ACC112 (cell line): ENCODE results near the gene ADAMTS5.
A peak's percentile ranks its signal among the peaks of the same experiment; 100 is the strongest.

Experiments
- H2AFZ ChIP-seq: fragments of 200-600 bp; sonication (generic); one replicate; pipeline ENCODE4 v1.6.0; 2017; ENCODE audit warnings: antibody characterized with exemption, low read length; ENCODE audit not compliant: unreplicated experiment
- H3K27ac ChIP-seq: fragments of 200-600 bp; sonication (generic); 2 replicates; pipeline ENCODE4 v1.5.1; 2014; ENCODE audit warnings: low read depth, mild to moderate bottlenecking, antibody characterized with exemption, low read length, moderate library complexity
- H3K27me3 ChIP-seq: fragments of 200-600 bp; sonication (generic); 2 replicates; pipeline ENCODE4 v1.6.1; 2014; ENCODE audit warnings: mild to moderate bottlenecking, antibody characterized with exemption, low read length, moderate library complexity, mixed read lengths; ENCODE audit not compliant: insufficient read depth
- H3K36me3 ChIP-seq: fragments of 200-600 bp; sonication (generic); 2 replicates; pipeline ENCODE4 v1.6.1; 2016; ENCODE audit warnings: mild to moderate bottlenecking, antibody characterized with exemption, low read length, moderate library complexity, mixed read lengths; ENCODE audit not compliant: insufficient read depth
- H3K4me1 ChIP-seq: fragments of 200-600 bp; sonication (generic); one replicate; pipeline ENCODE4 v1.6.1; 2016; ENCODE audit warnings: low read length, mixed read lengths; ENCODE audit not compliant: insufficient read depth, unreplicated experiment, control insufficient read depth
- H3K4me3 ChIP-seq: fragments of 200-600 bp; sonication (generic); 2 replicates; pipeline ENCODE4 v1.5.1; 2014; ENCODE audit warnings: mild to moderate bottlenecking, low read depth, low read length
- H3K79me2 ChIP-seq: fragments of 200-600 bp; sonication (generic); one replicate; pipeline ENCODE4 v1.6.0; 2016; ENCODE audit warnings: low read length; ENCODE audit not compliant: control insufficient read depth, unreplicated experiment, insufficient read depth

ADAMTS5 gene

DNA sequence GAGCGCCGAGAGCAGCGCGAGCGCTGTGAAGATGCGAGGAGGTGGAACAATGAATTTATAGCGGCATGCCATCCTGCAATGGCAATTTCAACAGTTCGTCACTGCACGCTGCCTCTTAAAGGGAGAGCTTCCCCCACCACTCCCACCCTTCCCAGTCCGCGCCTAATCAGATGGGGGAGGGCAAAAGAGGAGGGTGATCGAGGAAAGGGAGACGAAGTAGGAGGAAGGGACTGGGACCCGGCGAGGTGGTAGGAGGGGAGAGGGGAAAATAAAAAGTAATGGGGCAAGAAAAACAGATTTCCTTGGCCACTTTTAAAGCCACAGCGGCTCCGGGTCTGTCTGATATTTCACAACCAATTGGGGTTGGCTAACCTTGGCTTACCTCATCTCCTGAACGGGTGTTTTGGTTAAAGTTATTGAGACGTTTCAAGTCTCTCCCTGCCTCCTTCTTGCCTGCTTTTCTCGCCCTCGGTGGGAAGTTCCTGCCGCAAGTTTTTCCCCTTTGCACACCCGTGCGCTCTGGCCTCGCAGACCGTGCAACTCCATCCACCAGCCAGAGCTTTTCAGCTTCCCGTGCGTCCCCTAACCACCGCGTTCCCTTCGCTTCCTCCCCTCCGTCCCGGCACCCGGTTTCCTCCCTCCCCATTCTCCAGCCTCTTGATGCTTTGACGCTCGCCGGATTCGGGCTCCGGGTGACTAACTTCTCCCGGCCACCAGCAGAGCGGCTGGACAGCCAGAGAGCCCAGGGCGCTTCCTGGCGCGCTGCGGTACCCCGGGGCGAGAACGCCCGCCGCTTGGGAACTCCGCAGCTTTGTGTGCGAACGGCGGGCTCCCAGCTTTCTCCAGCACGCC is at the start of gene ADAMTS5:
Gene ADAMTS5, minus strand, starts transcription at position 27 of the 852 bp plus-strand sequence. CDS start 697 bp downstream, outside the sequence.
- H3K36me3 ChIP-seq = no peaks in the 10 kb centered on the region
- peaks cover 21% of the 10 kb centered on the region for H3K4me1 ChIP-seq
- H3K4me3 ChIP-seq = peak within 1 kb of the TSS; percentile 81
- no peaks in the 10 kb centered on the region for H3K27me3 ChIP-seq
- H3K27ac ChIP-seq = peak within 1 kb of the TSS; percentile 81
- peak within 1 kb of the TSS; percentile 92 for H2AFZ ChIP-seq
- no peaks in the 10 kb centered on the region for H3K79me2 ChIP-seq

DNA sequence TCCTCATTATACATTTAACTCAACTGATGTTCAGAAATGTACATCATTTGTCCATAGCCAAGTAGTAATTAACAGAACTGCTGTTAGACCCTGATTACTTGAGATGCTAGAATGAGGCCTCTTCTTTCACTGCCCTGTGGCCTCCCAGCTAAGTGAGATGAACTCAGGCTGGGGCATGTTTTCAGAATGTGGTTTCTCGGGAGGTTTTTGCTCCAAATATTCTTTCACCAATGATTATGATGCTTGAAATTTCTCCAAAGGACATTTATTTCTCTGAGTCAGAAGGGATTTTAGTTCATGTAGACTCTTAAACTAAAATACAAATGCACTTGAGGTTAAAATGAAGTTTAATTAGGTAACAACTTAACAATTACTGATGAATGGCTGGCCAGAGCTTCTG is 34.6 kb upstream of the ADAMTS5 start:
- Histone ChIP-seq H3K4me3 (no peak overlapping the region), H3K36me3 (no peaks in the 10 kb centered on the region), H3K79me2 (no peaks in the 10 kb centered on the region), H3K4me1 (no peaks in the 10 kb centered on the region), H2AFZ (peak overlapping the region; percentile 34), H3K27ac (no peak overlapping the region), H3K27me3 (no peaks in the 10 kb centered on the region)

DNA sequence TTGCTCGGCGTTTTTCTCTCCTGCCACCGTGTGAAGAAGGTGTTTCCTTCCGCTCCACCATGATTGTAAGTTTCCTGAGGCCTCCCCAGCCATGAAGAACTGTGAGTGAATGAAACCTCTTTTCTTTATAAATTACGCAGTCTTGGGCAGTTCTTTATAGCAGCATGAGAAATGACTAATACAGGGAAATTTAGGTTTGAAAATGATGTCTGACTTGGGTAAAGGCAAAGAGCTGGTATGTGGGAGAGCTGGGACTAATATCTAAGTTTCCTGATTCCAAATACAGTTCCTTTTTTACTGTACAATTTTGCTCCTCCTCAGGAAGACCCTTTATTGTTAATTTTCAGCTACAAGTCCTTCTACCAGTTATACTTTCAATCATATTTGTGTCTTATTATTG is 16.7 kb upstream of the ADAMTS5 start:
- Histone ChIP-seq H2AFZ (no peak overlapping the region), H3K79me2 (no peaks in the 10 kb centered on the region), H3K36me3 (no peaks in the 10 kb centered on the region), H3K27ac (no peak overlapping the region), H3K4me3 (no peak overlapping the region), H3K4me1 (no peaks in the 10 kb centered on the region), H3K27me3 (no peaks in the 10 kb centered on the region)

DNA sequence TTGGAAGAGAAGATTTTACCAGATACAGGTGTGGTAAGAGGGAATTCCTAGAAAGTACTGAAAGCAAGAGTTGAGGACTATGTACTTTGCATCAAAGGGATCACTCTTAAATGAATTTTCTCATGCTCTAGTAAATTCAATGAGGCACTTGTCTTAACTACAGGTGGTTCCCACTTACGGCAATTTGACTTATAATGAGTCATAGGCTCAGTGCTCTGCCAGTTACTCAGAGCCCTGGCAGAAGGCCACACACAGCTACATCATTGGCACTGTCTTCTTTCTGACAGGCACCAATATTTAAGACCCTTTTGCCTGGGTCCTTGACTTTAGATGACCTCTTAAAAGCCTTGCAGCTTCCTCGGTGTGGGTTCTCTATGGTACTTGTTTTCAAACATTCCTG is 15.9 kb upstream of the ADAMTS5 start:
- H2AFZ ChIP-seq = no peak overlapping the region
- no peaks in the 10 kb centered on the region for H3K4me1 ChIP-seq
- H3K27ac ChIP-seq = no peak overlapping the region
- no peaks in the 10 kb centered on the region for H3K36me3 ChIP-seq
- no peak overlapping the region for H3K4me3 ChIP-seq
- H3K79me2 ChIP-seq = no peaks in the 10 kb centered on the region
- H3K27me3 ChIP-seq = no peaks in the 10 kb centered on the region

DNA sequence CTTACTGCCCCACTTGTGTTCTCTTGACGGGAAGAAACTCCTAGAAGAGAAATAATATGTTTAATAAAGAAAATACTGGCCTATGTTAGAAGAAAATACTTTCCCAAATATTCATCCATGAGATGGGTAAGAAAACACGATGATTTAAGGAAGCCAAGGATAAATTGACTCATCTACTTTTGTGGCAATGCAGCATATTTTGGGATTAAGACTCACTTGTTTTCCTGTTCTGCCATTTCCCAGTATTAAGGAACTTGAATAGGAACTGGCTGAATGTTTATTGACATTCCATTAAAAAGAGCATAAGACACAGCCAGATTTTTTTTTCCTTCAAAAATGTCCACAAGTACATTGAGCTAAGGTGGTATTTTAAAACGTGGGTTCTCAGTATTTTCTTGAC is 10.9 kb upstream of the ADAMTS5 start:
- H3K4me1 ChIP-seq = no peaks in the 10 kb centered on the region
- no peak overlapping the region for H3K4me3 ChIP-seq
- no peaks in the 10 kb centered on the region for H3K79me2 ChIP-seq
- no peak overlapping the region for H3K27ac ChIP-seq
- H3K27me3 ChIP-seq = no peaks in the 10 kb centered on the region
- H3K36me3 ChIP-seq = no peaks in the 10 kb centered on the region
- H2AFZ ChIP-seq = no peak overlapping the region

DNA sequence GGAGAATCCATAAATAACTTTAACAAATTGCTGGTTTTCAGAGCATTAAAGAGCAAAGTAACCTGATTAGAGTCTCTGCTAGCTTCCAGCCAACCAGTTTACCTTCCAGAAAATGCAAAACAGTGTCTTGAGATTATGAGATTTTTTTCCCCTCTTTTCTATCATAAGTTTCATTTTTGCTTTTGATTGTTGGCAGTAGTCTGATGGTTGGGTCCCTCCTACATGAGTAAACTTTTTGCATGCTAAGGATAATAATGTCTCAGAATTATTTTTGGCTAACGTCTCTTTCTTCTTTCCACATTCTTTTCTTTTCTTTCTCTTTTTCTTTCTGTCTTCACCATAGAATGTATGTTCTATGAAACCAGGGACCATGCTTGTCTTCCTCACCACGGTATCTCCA is 6.3 kb upstream of the ADAMTS5 start:
- no peaks in the 10 kb centered on the region for H3K27me3 ChIP-seq
- H3K4me3 ChIP-seq = no peak overlapping the region
- H3K36me3 ChIP-seq = no peaks in the 10 kb centered on the region
- H3K4me1 ChIP-seq = no peaks in the 10 kb centered on the region
- H2AFZ ChIP-seq = peak overlapping the region; percentile 1
- H3K27ac ChIP-seq = no peak overlapping the region
- no peaks in the 10 kb centered on the region for H3K79me2 ChIP-seq

DNA sequence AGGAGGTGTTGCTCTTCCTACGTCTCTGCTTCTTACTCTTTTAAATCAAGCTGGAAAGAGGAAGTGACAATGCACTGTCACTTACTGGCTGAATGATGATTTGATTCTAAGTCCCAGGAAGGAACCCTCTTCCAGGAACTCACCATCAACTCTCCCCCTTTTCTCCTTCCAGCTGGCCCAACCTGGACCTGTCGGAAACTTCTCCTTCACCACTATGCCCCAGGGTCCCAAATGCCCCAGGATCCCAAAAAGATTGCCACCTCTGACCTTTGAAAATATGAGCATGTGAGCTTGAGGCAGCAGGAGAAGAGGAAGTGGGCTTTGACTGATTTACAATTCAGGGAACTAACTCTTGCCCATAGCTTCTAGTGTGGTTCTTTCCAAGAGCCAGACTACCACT is 5.3 kb upstream of the ADAMTS5 start:
- H3K4me1 ChIP-seq = no peaks in the 10 kb centered on the region
- H3K27ac ChIP-seq = no peak overlapping the region
- H3K36me3 ChIP-seq = no peaks in the 10 kb centered on the region
- no peaks in the 10 kb centered on the region for H3K27me3 ChIP-seq
- no peak overlapping the region for H3K4me3 ChIP-seq
- no peaks in the 10 kb centered on the region for H3K79me2 ChIP-seq
- H2AFZ ChIP-seq = no peak overlapping the region

DNA sequence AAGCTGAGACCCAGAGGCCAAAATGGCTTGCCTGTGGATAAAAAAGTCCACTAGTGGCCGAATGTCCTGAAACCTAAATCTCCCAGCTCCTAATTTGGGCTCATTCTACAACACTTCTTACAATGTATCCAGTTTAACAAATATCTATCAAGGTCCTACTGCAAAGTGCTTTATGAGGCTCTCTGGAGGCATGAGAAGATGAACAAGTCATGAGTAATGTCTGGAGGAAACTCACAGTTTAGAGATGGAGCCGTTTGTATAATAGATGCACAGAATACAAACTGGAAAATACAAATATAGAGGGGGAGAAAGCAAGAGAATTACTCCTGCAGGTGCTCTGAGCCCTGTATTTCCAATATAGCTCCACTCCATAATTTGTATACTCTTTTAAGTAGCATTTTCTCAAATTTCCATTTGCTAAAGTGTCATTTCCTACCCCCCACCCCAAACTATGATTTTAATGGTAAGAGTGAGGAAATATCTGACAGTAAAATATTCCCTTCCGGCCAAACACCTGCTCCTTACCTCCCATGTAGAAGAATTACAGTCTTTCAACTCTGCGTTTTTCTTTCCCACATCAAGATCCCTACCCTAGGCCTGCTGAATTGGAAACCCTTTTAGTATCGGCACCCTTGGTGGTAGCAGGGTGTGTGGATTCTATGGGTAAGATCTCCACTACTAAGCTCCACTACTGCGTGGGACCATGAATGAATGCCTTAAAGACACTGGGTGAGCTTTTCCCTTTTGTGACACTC is 3.3 kb upstream of the ADAMTS5 start:
- H3K27ac ChIP-seq = no peak overlapping the region
- no peaks in the 10 kb centered on the region for H3K27me3 ChIP-seq
- no peaks in the 10 kb centered on the region for H3K4me1 ChIP-seq
- no peak overlapping the region for H2AFZ ChIP-seq
- H3K4me3 ChIP-seq = no peak overlapping the region
- H3K79me2 ChIP-seq = no peaks in the 10 kb centered on the region
- no peaks in the 10 kb centered on the region for H3K36me3 ChIP-seq

DNA sequence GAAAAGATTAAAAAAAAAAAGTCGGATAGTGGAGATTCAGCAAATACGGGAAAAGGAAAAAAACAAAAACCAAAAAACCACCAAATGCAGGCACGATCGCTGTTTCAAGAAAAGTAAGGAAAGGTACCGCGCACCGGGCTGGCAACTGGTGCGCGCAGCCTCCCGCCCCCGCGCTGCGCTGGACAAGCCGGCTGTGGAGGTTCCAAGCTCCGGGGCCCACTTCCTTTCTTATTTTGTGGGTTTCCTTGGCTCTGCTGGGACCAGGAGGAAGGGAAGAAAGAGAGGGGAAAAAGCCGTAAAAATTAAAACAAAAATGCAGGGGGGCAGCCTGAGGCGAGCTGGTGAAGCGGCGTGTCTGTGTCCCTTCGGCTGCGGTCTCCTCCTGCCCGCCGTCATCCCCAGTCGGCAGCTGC is 233 bp downstream of the ADAMTS5 start:
- Histone ChIP-seq H3K4me1 (peaks cover 22% of the 10 kb centered on the region), H3K4me3 (peak overlapping the region; percentile 81), H3K36me3 (no peaks in the 10 kb centered on the region), H3K79me2 (no peaks in the 10 kb centered on the region), H3K27me3 (no peaks in the 10 kb centered on the region), H3K27ac (peak overlapping the region; percentile 81), H2AFZ (peak overlapping the region; percentile 92)

DNA sequence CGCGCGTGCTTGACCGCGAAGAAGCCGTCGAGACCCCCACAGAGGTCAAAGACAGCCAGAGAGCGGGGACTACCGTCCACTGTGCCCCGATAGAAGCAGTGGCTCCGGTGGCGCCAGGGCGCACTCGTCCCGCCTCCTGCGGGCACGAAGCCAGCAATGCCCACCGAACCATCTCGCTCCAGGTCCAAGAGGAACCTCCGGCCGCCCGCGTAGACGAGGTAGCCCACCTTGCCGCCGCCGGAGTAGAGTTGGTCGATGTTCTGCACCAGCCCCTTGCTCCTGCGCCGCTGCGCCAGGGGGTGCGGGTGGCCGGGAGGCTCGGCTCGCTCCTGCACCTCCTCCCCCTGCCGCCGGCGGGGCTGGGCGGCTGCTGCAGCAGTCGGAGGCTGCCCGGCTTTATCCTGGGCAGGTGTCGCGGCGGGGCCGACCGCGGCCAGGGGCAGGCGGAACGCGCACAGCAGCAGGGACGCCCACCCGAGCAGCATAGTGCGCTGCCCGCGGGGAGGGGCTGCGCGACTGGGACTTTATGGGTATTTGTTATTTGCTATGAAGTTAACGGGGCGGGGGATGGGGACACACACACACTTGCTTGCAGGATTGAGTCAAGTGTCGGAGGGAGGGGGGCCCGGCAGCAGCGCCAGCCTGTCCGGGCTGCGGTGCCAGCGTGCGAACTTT is 844 bp downstream of the ADAMTS5 start:
- Histone ChIP-seq H3K4me1 (peaks cover 22% of the 10 kb centered on the region), H3K27ac (0 out of 2 replicates have a peak overlapping the region, but pooled peaks have one; percentile 81), H2AFZ (peak overlapping the region; percentile 68), H3K27me3 (no peaks in the 10 kb centered on the region), H3K36me3 (no peaks in the 10 kb centered on the region), H3K4me3 (peak overlapping the region; percentile 81), H3K79me2 (no peaks in the 10 kb centered on the region)
